ENCODE data around the gene THAP10.
"Not testable (repeated sequence)": the region's sequence is repeated elsewhere in the genome, so short reads cannot be mapped to it uniquely, and the experiment has no call there.

THAP10 gene

GRCh38 chr15:70892002-70892911, at the start of gene THAP10, which contains the start of gene LRRC49:
Gene THAP10, minus strand, starts transcription at chr15:70892433. Its CDS starts 161 bp downstream, at chr15:70892272.
Gene LRRC49, plus strand, starts transcription at chr15:70892826. Its CDS starts 69 bp downstream, at chr15:70892895.
- peak; percentile 99 for DNase-seq (ENCODE audit: low read depth)

DNA sequence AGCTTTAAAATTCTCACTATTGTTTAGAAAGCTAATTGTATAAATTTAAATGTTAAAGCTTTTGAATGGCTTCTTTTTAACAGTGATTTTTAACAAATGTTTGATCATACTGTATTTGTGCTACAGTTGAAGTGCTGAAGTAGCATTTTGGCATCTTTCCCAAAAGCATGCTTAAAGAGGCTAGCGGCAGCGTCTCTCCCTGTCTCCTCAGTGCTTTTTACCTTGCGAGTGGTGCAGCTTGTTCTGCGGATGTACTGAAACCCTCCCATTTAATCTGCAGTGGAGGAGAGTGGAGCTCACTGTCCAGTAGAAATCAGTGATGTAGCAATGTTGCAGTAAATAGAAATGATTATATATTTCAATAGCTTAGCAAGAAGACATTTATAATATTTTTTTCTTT, 44.1 kb upstream of the THAP10 start:
- DNase-seq (ENCODE audit: low read depth) = no peak

DNA sequence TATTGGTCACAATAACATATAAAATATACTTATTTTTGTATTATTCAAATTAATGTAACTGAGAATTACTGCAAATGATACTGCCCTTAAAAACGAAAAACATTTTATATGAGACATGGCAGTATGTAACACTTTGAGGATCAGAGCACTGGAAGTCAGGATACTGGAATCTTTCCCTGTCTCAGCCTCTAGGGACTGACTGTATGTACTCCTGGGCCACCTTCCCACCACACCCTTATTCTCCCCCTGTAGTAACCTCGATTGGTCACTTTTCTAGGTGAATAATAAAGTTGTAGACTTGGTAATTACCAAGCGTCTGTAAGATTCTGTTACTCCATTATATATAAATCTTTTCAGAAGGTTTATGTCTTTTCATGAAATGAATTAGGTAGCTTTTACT, 43.4 kb upstream of the THAP10 start:
- no peak for DNase-seq (ENCODE audit: low read depth)

GRCh38 chr15:70933411-70933810, 41.2 kb upstream of the THAP10 start:
- no peak for DNase-seq (ENCODE audit: low read depth)

DNA sequence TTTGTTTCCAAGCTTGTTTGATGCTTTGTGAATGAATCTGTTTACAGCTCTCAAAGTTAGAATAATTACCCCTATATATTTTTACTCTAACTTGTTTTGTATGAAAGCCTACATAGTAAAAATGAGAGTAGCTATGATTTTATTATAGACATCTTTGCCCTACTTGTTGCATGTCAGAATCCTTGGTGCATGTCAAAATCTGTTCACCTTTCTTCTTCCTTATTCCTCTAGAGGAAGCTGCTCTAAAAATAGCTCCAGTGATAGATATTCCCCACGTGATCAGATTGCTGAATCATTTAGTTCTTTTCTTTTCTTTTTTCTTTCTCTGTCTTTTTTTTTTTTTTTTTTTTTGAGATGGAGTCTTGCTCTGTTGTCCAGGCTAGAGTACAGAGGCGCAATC, 40.2 kb upstream of the THAP10 start:
- no peak for DNase-seq (ENCODE audit: low read depth)

GRCh38 chr15:70931821-70932220, 39.6 kb upstream of the THAP10 start:
- no peak for DNase-seq (ENCODE audit: low read depth)

DNA sequence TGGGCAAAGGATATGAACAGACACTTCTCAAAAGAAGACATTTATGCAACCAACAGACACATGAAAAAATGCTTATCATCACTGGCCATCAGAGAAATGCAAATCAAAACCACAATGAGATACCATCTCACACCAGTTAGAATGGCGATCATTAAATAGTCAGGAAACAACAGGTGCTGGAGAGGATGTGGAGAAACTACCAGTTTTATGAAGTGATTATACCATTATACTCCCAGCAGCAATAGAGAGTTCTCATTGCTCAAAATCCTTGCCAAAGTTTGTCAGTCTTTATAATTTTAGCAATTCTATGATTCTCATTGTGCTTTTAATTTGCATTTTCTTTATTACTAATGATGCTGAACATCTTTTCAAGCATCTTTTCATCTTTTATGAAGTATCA, 34.7 kb upstream of the THAP10 start:
- DNase-seq (ENCODE audit: low read depth) = not testable (repeated sequence)

GRCh38 chr15:70923311-70924080, 31.3 kb upstream of the THAP10 start:
- no peak for DNase-seq (ENCODE audit: low read depth)

DNA sequence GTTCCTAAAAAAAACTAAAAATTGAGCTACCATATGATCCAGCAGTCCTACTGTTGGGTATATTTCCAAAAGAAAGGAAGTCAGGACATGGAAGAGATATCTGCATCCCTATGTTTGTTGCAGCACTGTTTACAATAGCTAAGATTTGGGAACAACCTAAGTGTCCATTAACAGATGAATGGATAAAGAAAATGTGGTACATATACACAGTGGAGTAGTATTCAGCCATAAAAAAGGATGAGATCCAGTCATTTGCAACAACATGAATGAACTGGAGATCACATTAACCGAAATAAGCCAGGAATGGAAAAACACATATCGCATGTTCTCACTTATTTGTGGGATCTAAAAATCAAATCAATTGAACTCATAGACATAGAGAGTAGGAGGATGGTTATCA, 29.9 kb upstream of the THAP10 start:
- no peak for DNase-seq (ENCODE audit: low read depth)

DNA sequence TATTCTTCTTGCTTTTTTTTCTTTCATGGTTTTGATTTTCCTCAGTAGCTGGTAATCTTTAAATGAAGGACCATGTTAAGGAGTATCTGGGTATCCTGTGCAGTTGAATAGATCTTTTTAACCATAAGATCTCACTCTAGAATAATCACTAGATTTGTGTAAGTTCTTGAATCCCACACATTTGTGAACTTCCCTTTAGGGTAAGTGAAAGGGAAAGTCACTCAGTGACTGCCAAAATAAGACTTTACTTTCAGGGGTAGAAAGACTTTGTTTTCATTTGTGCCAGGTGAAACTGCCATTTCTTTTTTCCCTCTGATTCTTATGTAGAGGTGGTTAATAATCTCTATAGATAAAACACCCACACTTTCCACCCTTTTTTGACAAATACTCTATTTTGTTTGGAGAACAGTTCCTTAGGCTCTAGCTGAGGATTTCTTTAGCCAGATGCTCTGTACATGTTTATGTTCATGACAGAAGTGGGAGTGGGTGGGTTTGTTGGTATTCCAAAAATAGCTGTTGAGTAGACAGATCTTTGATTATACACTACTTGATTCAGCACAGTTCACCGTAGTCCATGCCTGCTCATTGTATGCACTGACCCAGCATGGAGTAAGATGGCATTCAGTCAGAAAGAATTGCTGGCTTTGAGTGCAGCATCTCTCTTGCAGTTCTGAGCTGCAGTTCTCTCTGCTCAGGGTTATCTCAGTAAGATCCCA, 28.9 kb upstream of the THAP10 start:
- no peak for DNase-seq (ENCODE audit: low read depth)

GRCh38 chr15:70917955-70918354, 25.7 kb upstream of the THAP10 start:
- DNase-seq (ENCODE audit: low read depth) = no peak

DNA sequence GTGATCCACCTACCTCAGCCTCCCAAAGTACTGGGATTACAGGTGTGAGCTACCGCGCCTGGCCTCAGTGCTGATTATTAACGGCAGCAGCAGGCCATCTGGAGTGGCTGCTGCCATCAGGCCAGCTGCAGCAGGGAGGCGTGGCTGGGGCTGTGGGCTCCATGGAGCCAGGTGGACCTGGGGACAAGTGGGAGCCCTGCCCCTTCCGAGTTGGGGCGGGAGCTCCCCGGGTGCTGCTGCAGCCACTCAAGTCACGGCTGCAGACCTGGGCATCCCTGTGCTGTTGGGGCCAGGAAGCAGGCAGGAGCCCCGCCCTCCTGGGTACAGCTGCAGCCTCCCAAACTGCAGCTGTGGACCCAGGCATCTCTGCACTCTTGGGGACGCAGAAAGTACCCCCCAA, 24.3 kb upstream of the THAP10 start:
- DNase-seq (ENCODE audit: low read depth) = no peak

GRCh38 chr15:70912187-70912586, 20.0 kb upstream of the THAP10 start:
- no peak for DNase-seq (ENCODE audit: low read depth)

DNA sequence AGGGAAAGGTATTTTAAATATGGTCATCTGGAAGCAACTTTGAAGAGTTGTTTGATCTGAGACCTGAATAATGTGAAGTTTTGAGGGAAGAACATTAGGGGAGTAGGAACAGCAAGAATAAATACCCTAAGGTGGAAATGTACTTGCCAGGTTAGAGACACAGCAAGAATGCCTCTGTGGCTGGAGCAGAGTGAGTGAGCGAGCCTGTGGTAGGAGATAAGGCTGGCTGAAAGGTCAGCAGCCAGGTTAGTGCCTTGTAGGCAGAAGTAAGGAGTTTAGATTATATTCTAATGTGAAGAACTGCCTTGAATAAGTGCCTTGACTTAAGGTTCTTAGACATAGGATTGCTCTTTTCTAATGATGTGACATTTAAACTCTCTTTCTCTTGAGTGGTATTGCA, 18.7 kb upstream of the THAP10 start:
- DNase-seq (ENCODE audit: low read depth) = no peak

- DNase-seq (ENCODE audit: low read depth) = no peak
Observed at GRCh38 chr15:70907784-70908471, 15.7 kb upstream of the THAP10 start.

- DNase-seq (ENCODE audit: low read depth) = no peak
Observed at GRCh38 chr15:70906842-70907241, 14.6 kb upstream of the THAP10 start.

DNA sequence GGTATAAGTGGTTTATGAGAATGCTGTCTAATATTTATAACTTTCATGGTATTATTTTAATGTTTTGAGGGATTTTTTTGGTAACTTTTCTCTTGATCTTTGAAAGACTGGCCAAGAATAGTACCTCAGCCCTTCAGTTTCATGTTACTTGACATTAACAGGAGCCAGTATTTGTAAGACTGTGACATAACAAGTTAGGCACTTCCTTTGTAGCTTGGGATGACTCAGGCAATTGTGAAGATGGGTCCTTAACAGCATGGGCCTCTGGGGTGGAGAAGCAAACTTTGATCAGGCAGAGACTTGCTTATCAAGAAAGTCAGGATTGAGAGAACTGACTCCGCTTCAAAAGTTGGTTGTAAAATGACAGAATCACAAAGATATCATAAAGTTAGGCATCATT, 9.9 kb upstream of the THAP10 start:
- DNase-seq (ENCODE audit: low read depth) = peak; percentile 59

DNA sequence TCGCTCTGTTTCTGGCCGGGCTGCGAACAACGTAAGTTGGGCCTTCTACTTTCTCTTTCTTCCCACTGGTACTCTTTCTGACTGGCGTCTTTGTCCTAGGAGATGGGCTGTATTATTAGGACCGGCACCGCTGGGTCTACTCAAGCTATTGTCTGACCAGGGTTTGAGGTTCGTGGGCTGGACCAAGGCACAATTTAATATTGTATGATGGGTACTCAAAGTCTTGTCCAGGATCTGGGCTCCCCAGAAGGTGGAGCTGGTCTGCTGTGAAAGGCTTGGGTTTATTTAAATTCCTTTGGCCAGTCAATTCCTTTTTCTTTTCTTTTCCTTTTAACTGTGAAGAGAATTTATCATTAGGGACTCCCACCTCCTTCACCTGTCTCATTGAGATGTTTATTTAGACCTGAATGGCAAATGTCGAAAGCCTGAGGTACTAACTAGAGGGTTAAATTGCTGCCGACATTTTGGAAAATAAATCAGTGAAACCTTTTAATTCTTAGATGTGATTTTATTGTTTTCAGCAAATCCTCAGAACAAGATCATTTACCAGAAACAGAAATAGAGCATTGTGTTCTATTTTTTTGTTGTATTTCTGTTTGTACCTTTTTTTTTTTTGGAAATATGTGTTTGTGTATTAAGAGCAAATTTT, 803 bp upstream of the THAP10 start:
- DNase-seq (ENCODE audit: low read depth) = peak; percentile 64

DNA sequence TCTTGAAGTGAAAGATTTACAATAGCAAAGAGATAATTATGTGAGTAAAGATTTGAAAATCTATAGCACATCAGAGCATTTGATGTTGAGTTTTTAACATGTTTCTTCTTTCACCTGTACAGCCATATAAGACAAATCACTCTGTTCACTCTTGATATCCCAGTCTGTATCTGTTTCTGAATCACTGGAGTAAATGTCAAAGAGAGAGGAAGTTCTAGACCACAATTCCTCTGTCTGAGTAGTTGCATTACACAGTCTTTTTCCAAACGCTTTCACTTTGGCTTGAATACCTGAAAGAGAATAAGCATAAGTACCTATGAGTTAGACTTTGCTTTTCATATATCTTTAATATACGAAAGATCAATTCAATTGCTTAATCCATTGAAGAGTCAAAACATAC, 9.9 kb downstream of the THAP10 start:
- DNase-seq (ENCODE audit: low read depth) = no peak

GRCh38 chr15:70880781-70881180, 11.5 kb downstream of the THAP10 start:
- DNase-seq (ENCODE audit: low read depth) = no peak

DNA sequence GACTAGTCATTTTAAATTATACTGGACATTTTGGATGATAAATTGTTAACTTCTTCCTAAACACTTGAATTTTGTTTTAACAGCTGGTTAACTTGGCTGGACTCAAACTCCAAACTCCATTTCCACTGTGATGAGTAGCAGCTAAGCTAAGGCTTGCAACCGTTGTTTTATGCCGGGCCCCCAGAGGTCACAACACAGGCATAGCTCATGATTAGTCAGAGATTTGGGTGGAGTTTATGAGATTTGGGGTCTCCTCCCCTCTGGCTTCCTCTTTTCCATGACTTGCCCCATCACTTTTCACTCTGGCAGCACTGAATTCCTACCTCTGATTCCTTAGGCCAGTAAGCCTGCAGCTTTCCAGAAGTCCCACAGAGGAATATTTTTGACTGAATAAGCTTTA, 12.8 kb downstream of the THAP10 start:
- DNase-seq (ENCODE audit: low read depth) = peak; percentile 85

All from HS-27A (cell line).